RWPE1 (cell line): ENCODE measurements around the gene IRX2.

Source experiments
- CTCF ChIA-PET: fragments of 350-600 bp; sonication (Branson Sonifier 250); formaldehyde crosslinking; extraction: SDS; loops from one replicate; lab custom pipeline; 2021; lab: Yijun Ruan, JAX
- POLR2A ChIA-PET: fragments of 400-600 bp; formaldehyde crosslinking; extraction: SDS; loops from one replicate; lab custom pipeline; 2020; ENCODE audit warnings: antibody characterized with exemption; ENCODE audit not compliant: low non-redundant PET; lab: Yijun Ruan, JAX
- DNase-seq: peaks from one replicate; pipeline ENCODE4 v3.0.0; 2012; ENCODE audit warnings: low spot score
- H3K27ac ChIP-seq: fragments of 450-650 bp; 2 replicates; pipeline ENCODE4 v1.5.1; 2017
- CTCF ChIP-seq: fragments of 450-650 bp; conservative IDR thresholded peaks from 2 replicates; pipeline ENCODE4 v1.5.1; 2017; ENCODE audit warnings: low read depth, mild to moderate bottlenecking

IRX2 gene

GRCh38 chr5:2718115-2718514 is 33.4 kb downstream of the IRX2 start:
- ChIA-PET CTCF (no interaction called here), POLR2A (no interaction called here)
- no peak for DNase-seq
- H3K27ac ChIP-seq = no peak overlapping the region
- TF ChIP-seq CTCF = no peak

GRCh38 chr5:2715856-2716255 is 35.6 kb downstream of the IRX2 start:
- no peak overlapping the region for H3K27ac ChIP-seq
- POLR2A ChIA-PET = no interaction called here
- CTCF ChIA-PET = no interaction called here
- no peak for DNase-seq
- no peak for TF ChIP-seq CTCF

- H3K27ac ChIP-seq = no peak overlapping the region
- POLR2A ChIA-PET = no interaction called here
- no peak for TF ChIP-seq CTCF
- CTCF ChIA-PET = interaction anchor here (0.6 kb wide), 1 partner anchor 842 kb away, joined by 3 read pairs; no protein-coding TSS in a partner anchor
- no peak for DNase-seq
These were observed 36.7 kb downstream of the IRX2 start for GRCh38 chr5:2714805-2715204.

GRCh38 chr5:2714026-2714425 is 37.5 kb downstream of the IRX2 start:
- DNase-seq = no peak
- CTCF ChIA-PET = interaction anchor here (0.6 kb wide), 1 partner anchor 887 kb away, joined by 4 read pairs; no protein-coding TSS in a partner anchor
- TF ChIP-seq CTCF = no peak
- no peak overlapping the region for H3K27ac ChIP-seq
- POLR2A ChIA-PET = interaction anchor here (0.6 kb wide), 1 partner anchor 16 kb away, joined by 3 read pairs; no protein-coding TSS in a partner anchor

- ChIA-PET POLR2A (no interaction called here), CTCF (interaction anchor here (0.6 kb wide), 2 partner anchors 56 to 59 kb away, joined by 3 to 5 read pairs; no protein-coding TSS in a partner anchor)
- no peak for TF ChIP-seq CTCF
- H3K27ac ChIP-seq = no peak overlapping the region
- DNase-seq = no peak
These were observed 39.7 kb downstream of the IRX2 start for GRCh38 chr5:2711446-2712425.

DNA sequence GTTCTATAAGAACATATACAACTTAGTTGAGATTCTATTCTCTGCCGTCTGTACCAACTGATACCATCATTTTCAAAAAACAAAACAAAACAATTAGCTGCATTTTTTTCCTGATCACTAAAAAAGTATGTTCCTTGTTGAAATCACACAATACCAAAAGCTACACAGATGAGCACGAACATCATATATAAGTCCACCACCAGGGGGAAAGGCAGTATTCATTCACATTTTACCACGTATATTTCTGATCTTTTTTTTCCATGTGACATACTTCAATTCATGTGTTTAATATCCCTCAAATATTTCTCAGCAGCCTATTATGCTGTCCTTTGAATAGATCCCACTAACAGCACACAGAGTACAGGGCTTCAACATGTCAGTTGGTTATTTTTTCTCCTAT is 40.6 kb downstream of the IRX2 start:
- ChIA-PET CTCF (interaction anchor here (0.6 to 0.7 kb wide), 2 partner anchors 26 to 59 kb away, joined by 3 read pairs; no protein-coding TSS in a partner anchor), POLR2A (no interaction called here)
- peak; percentile 44 for DNase-seq
- no peak overlapping the region for H3K27ac ChIP-seq
- peak; percentile 31; the same call in 1 of the 2 replicates for TF ChIP-seq CTCF
